Stimulated activated CD4-positive, alpha-beta T cell treated with anti-CD3 and anti-CD28 coated beads, Interleukin-4, amount 100 ng/mL, for 48 hours (primary cell): ENCODE data around the gene IL1B.
A peak's percentile ranks its signal among the peaks of the same experiment; 100 is the strongest.

ENCODE experiments used
- DNase-seq, 2 donors: peaks; one replicate each; pipeline ENCODE4 v3.0.0-alpha.2; 2020; ENCODE audit warnings: low read depth in 2 of 2

Gene IL1B

GRCh38 chr2:112829101-112829960 is 7.2 kb downstream of the IL1B start:
- no peak for DNase-seq

GRCh38 chr2:112828251-112828691 is 8.3 kb downstream of the IL1B start:
- no peak for DNase-seq

DNA sequence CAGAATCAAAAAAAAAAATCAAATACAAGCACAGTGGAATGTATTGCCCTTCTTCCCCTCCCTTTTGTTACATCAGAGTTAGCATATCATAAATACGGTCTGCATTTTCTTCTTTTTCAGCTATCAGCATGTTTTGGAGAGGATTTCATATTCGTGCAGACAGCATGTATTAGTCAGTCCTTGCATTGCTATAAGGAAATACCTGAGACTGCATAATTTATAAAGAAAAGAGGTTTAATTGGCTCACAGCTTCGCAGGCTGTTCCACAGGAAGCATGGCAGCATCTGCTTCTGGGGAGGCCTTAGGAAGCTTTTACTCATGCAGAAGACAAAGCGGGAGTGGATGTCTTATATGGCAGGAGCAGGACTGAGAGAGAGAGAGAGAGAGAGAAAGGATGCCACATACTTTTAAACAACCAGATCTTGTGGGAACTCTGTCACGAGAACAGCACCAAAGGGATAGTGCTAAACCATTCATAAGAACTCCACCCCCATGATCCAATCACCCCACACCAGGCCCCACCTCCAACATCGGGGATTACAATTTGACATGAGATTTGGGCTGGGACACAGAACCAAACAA is 8.9 kb downstream of the IL1B start:
- DNase-seq = no peak

DNA sequence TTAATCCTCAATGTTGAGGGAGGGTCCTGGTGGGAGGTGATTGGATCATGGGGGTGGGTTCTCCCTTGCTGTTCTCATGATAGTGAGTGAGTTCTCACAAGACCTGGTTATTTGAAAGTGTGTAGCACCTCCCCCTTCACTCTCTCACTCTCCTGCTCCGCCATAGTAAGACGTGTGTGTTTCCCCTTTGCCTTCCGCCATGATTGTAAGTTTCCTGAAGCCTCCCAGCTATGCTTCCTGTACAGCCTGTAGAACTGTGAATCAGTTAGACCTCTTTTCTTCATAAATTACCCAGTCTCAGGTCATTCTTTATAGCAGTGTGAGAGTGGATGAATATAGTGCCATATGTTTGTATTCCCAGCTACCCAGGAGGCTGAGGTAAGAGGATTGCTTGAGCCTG is 9.6 kb downstream of the IL1B start:
- DNase-seq = no peak

DNA sequence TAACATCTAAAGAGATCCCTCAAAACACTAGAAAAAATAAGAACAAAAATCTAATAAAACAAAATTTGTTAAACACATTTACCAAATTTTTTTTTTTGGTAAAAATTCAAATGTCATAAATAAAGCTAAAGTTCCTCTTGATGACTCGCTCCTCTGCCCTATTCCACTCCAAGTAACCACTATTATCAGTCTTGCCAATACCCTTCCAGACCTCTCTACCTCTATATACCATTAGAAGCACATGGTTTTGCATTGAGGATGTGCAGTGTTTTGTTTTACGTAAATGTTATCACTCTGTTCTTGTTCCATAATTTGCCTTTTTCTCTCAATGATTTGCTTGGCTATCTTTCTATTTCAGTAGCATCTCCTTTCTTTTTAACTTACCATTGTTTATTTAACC is 10.9 kb downstream of the IL1B start:
- DNase-seq = no peak

DNA sequence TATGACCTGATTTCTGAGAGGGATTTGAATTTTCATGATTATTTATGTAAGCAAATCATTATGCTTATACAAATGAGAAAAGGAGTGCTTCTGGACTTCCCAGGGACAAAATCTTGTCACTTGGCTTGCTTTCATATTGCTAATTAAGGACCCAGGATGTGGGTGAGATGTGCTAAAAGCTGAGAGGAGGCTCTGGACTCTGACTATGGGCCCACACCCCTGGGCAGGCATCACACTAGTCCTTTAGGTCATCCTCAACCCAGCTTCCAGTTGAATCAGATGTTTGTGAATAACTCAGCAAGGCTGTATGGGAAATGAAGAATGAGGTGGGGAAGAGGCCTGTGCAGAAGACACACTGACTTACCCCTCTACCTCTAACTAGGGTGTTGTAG is 11.9 kb downstream of the IL1B start:
- no peak for DNase-seq

GRCh38 chr2:112821682-112822081 is 14.9 kb downstream of the IL1B start:
- no peak for DNase-seq

DNA sequence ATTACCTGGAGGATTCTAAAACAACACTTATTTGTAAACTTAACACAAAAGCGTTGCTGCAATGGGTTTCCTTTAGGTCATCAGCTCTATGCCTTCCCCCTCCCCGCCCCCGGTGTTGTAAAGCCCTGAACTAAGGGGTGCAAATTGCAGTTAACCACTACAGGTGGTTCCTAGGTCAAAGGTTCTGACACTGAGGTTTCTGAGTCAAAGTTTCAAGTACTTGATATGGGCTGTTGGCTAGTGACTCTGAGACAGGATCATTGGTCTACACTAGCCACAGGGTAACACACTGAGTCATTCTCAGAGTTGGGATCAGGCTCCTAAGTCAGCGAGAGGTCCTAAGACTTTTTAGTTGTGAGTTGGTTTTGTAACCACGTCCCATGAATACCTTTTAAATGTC is 15.4 kb downstream of the IL1B start:
- peak; percentile 41 to 49 for DNase-seq

GRCh38 chr2:112820343-112820742 is 16.2 kb downstream of the IL1B start:
- no peak for DNase-seq

GRCh38 chr2:112819081-112819480 is 17.5 kb downstream of the IL1B start:
- DNase-seq = no peak

DNA sequence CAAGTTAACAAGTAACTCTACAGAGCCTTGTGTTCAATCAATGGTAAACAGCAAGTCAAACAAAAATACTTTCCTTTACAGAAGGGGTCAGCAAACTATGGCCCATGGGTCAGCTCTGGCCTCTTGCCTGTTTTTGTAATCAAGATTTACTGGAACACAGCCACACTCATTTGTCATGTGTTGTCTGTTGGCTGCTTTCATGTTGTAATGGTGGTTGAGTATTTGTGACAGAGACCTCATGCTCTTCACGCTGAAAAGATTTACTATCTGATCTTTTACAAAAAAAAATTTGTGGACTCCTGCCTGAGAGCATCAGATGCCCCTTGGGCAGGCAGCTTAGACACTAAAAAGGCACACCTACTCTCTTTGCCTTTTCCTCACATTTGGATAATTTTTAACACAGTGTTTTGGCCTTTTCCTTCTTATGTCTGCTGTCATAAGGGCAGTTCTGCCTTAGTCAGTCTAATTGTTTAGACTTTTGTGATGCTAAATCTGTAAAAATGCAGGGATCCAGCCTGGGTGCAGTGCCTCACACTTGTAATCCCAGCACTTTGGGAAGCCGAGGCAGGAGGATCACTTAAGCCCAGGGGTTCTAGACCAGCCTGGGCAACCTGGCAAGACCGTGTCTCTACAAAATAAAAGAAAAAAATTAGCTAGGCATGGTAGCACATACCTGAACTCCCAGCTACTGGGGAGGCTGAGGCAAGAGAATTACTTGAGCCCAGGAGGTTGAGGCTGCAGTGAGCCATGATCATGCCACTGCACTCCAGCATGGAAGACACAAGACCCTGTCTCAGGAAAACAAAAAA is 18.3 kb downstream of the IL1B start:
- DNase-seq = no peak

DNA sequence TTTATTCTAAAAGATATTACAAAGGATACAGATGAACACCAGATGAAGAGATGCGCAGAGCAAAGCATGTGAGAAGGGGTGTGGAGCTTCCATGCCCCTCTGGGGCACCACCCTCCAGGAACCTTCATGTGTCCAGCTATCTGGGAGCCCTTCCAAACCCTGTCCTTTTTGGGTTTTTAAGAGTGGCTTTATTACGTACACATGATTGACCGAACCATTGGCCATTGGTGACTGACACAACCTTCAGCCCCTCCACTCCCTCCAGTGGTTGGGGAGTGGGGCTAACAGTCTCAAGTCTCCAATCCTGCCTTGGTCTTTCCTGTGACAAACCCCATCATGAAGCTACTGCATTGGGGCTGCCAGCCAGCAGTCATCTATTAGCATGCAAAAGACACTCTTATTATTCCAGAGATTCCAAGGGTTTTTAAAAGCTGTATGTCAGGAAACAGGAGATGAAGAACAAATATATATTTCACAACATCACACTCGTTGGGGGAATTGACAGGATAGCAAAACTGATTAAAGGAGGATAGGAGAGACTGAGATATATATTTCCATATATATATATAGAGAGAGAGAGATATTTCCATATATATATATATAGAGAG is 19.4 kb downstream of the IL1B start:
- no peak for DNase-seq

GRCh38 chr2:112814278-112814677 is 22.3 kb downstream of the IL1B start:
- no peak for DNase-seq

DNA sequence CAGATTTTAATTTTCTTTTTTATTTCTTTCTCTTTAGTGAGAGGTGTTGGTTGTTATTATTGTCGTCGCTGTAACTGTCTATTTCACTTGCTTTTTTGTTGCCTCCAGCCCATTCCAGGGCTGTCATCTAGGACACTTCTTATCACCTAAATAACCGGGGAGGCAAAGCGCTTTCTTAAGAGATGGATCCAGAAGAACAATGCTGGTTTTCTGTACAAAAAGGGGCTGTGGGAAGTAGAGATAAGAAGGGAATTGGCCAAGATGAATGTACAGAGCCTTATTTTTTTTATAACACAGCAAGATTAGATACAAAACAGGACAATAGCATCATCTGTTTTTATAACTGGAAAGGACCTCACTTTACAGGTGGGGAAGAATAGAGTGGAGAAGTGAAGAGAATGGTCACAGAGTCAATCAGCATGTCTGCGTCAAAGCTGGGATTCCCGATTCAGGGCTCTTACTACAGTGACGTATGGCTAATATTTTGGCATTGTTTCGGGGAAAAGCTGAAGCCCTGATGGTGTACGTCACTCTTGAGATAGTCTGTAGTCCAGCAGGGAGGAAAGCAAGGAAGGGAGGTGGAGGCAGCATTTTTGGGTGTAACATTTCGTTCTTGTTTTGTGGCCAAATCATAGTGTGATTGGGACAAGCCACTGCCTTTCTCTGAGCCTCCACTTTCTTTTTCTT is 23.2 kb downstream of the IL1B start:
- DNase-seq = no peak

GRCh38 chr2:112812318-112813267 is 24.0 kb downstream of the IL1B start:
- DNase-seq = no peak

DNA sequence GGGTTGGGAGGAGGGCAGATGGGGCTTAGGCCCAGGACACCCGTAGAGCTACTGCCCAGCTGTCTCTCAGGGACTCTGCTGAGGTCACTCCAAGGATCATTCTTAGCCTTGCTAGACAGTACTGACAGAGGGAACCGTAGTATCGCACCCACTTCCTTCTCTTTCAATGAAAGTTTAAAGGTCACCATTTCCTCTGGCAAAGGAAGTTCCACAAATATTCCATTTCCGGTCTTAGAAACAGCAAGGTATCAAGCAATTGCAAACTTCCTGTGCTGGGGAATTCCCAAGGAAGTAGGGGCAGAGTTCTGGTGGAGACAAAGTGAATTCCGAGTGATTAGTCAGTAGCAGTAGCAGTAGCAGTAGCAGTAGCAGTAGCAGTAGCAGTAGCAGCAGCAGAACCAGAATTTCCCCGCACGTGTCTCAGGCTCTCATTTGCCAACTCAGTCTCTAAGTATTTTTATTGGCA is 24.7 kb downstream of the IL1B start:
- DNase-seq = no peak

DNA sequence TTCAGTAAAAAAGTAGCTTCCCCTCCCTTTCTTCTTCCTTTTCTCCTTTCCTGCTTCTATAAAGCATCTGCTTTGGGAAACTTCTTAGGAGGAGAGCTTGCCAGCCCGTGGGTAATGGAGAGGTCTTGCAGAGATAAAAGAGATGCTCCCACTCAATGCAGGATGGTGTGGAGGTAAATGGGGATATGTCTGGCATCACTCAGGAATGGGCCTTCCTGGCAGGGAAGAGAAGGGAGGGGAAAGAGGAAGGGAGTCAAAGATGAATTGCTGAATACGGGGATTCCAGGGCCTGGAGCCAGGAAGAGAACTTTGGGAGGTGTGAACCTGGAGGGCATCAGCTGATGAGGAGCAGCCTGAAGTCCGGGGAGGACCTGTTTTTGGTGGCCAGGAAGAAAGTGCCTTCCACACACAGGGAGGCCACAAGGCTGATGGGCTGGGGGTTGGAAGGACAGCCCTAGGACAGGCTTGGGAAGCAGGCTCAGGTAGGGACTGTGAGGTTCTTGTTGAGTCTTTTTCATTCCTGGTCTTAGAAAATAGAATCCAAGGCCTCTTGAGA is 25.2 kb downstream of the IL1B start:
- DNase-seq = no peak

DNA sequence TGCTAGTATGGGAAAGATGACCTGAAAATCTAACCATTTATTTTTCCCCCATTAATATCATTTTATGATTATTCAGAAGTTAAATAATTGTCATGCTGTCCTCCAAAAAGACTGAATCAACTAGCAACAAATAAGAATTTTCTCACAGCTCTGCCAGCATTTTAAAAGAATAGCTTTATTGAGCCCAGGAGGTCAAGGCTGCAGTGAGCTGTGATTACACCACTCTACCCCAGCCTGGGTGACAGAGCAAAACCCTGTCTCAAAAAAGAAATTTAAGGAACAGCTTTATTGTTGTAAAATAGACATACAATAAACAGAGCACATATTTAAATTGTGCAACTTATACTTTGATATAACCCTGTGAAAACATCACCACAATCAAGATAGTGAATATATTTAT is 27.5 kb downstream of the IL1B start:
- DNase-seq = no peak

- DNase-seq = no peak
Measured at GRCh38 chr2:112807233-112807807, 29.3 kb downstream of the IL1B start.

GRCh38 chr2:112805542-112805941 is 31.0 kb downstream of the IL1B start:
- DNase-seq = no peak
